HepG2 (cell line): ENCODE data around the gene PAK6. TPM values are rescaled to one million over a fixed set of nuclear protein-coding genes. Genes with fewer than 3 reads are reported as not detected.

ENCODE experiments used
- ATAC-seq: fragments of 200-7000 bp; cut with Tn5 transposase; 3 replicates; pipeline ENCODE4 v1.9.1; 2020; ENCODE audit warnings: mild to moderate bottlenecking, moderate library complexity
- BruUV-seq: library from RNA; stranded (reverse); fragments of 400-500 nt; replicated peaks from 2 replicates; lab custom pipeline; 2021; lab: Mats Ljungman, UMichigan
- CTCF ChIA-PET: fragments of 300-600 bp; formaldehyde crosslinking; extraction: SDS; loops from one replicate; lab custom pipeline; 2021; ENCODE audit warnings: low total read pairs, inconsistent platforms, low intra/inter-chr PET ratio; lab: Yijun Ruan, JAX
- POLR2A ChIA-PET: fragments of 350-600 bp; sonication (Branson Sonifier 250); formaldehyde crosslinking; loops from one replicate; lab custom pipeline; 2020; ENCODE audit warnings: antibody characterized with exemption, inconsistent platforms; lab: Yijun Ruan, JAX
- DNase-seq: peaks from one replicate; pipeline ENCODE4 v3.0.0-alpha.2; 2015; ENCODE audit warnings: low spot score
- FAIRE-seq: peaks from 3 replicates; lab custom pipeline; 2011; peaks lifted over from hg19 to GRCh38; lab: Jason Lieb, UNC
- H2AFZ ChIP-seq: one replicate; pipeline ENCODE4 v1.6.1; 2011; ENCODE audit warnings: low read length, inconsistent platforms
- H3K27ac ChIP-seq: fragments of 300-600 bp; 3 replicates; pipeline ENCODE4 v1.8.0; 2011; ENCODE audit warnings: mixed run types, mild to moderate bottlenecking, mixed read lengths, low read length, inconsistent platforms; ENCODE audit not compliant: insufficient read depth; ENCODE audit errors: extremely low read length
- H3K27me3 ChIP-seq, 2 experiments: fragments of 200-600 bp in 1 of 2; 2 replicates in 1 of 2; 3 replicates in 1 of 2; pipeline versions ENCODE4 v1.6.0 to v1.8.0; 2011; ENCODE audit warnings: low read length in 2 of 2, mild to moderate bottlenecking in 2 of 2, moderate library complexity in 2 of 2, inconsistent platforms in 1 of 2; ENCODE audit not compliant: insufficient read depth in 2 of 2, control insufficient read depth in 1 of 2
- H3K36me3 ChIP-seq, 2 experiments: fragments of 200-600 bp in 1 of 2; replicated peaks in 1 of 2; 2 replicates in 1 of 2; 3 replicates in 1 of 2; pipeline versions ENCODE4 v1.5.1 to v1.8.0; 2011; ENCODE audit warnings: low read length in 2 of 2, inconsistent platforms in 1 of 2; ENCODE audit not compliant: insufficient read depth in 2 of 2, control insufficient read depth in 1 of 2
- H3K4me1 ChIP-seq: 2 replicates; pipeline ENCODE4 v1.5.1; 2012; ENCODE audit warnings: low read length, inconsistent platforms; ENCODE audit not compliant: insufficient read depth
- H3K4me2 ChIP-seq: 2 replicates; pipeline ENCODE4 v1.6.0; 2011; ENCODE audit warnings: low read depth, low read length, inconsistent platforms
- H3K4me3 ChIP-seq, 3 experiments: fragments of 200-600 bp in 1 of 3; sonication (generic), shearing (Covaris generic) in 1 of 3; replicated peaks in 1 of 3; 2 replicates each; pipeline ENCODE4 v1.5.1; 2011 to 2016; ENCODE audit warnings: low read length in 3 of 3, inconsistent platforms in 2 of 3, low read depth in 2 of 3, mild to moderate bottlenecking in 2 of 3, control low read depth in 1 of 3, mixed read lengths in 1 of 3; ENCODE audit not compliant: insufficient read depth in 1 of 3
- H3K79me2 ChIP-seq: one replicate; pipeline ENCODE4 v1.6.1; 2011; ENCODE audit warnings: low read length, inconsistent platforms; ENCODE audit not compliant: insufficient read depth
- H3K9ac ChIP-seq: 2 replicates; pipeline ENCODE4 v1.6.0; 2011; ENCODE audit warnings: mild to moderate bottlenecking, low read depth, low read length, inconsistent platforms; ENCODE audit not compliant: insufficient read depth
- H3K9me3 ChIP-seq: 2 replicates; pipeline ENCODE4 v1.5.1; 2012; ENCODE audit warnings: mild to moderate bottlenecking, low read length
- H4K20me1 ChIP-seq: 2 replicates; pipeline ENCODE4 v1.6.0; 2011; ENCODE audit warnings: inconsistent platforms, mild to moderate bottlenecking, low read length, moderate library complexity; ENCODE audit not compliant: insufficient read depth
- DZIP1 ChIP-seq: sonication (generic); formaldehyde crosslinking; IDR thresholded peaks from 2 replicates; pipeline ENCODE4 v1.5.0; 2020; ENCODE audit warnings: mild to moderate bottlenecking, missing genetic modification reagents
- EED ChIP-seq: sonication (generic); formaldehyde crosslinking; IDR thresholded peaks from 2 replicates; pipeline ENCODE4 v1.5.0; 2020; ENCODE audit warnings: mild to moderate bottlenecking, missing genetic modification reagents
- FOSL2 ChIP-seq: sonication (generic); formaldehyde crosslinking; IDR thresholded peaks from 2 replicates; pipeline ENCODE4 v1.4.0; 2020; ENCODE audit warnings: missing genetic modification reagents
- HNRNPH1 ChIP-seq: fragments of 200-400 bp; formaldehyde crosslinking; optimal IDR thresholded peaks from 2 replicates; pipeline ENCODE3; 2017; ENCODE audit warnings: mild to moderate bottlenecking, low read depth, low read length
- NR2F6 ChIP-seq, 2 experiments: IDR thresholded peaks; 2 replicates each; pipeline ENCODE4 v1.6.1; 2016; ENCODE audit warnings: antibody characterized with exemption in 1 of 2, mild to moderate bottlenecking in 1 of 2
- PAX8 ChIP-seq: sonication (generic); formaldehyde crosslinking; IDR thresholded peaks from 2 replicates; pipeline ENCODE4 v1.8.0; 2022; ENCODE audit warnings: mild to moderate bottlenecking, missing genetic modification reagents, borderline replicate concordance
- SNAPC2 ChIP-seq: sonication (generic); formaldehyde crosslinking; IDR thresholded peaks from 2 replicates; pipeline ENCODE4 v1.8.1; 2022; ENCODE audit warnings: mild to moderate bottlenecking, missing genetic modification reagents
- ZBTB7A ChIP-seq: sonication (generic); formaldehyde crosslinking; IDR thresholded peaks from 2 replicates; pipeline ENCODE4 v1.8.0; 2022; ENCODE audit warnings: mild to moderate bottlenecking, missing genetic modification reagents
- ZNF10 ChIP-seq: sonication (generic); formaldehyde crosslinking; IDR thresholded peaks from 2 replicates; pipeline ENCODE4 v1.4.0; 2020; ENCODE audit warnings: mild to moderate bottlenecking, low read depth, missing genetic modification reagents, borderline replicate concordance
- ZNF512 ChIP-seq: sonication (generic); formaldehyde crosslinking; IDR thresholded peaks from 2 replicates; pipeline ENCODE4 v1.4.0; 2020; ENCODE audit warnings: mild to moderate bottlenecking, missing genetic modification reagents
- WGBS: methylation state at CpG from one replicate; pipeline ENCODE4 v1.1.6; 2017; ENCODE audit warnings: low lambda C conversion rate; 5-methylcytosine and 5-hydroxymethylcytosine counted together
- in situ Hi-C: cut with HindIII; loops from 2 replicates; pipeline ENCODE4 v1.10.0; 2017; ENCODE audit warnings: low pct_unique_long_range_greater_than_20kb; ENCODE audit not compliant: extremely low pct_ligation_motif_present
- intact Hi-C: fragments of 100-400 bp; cut with micrococcal nuclease; formaldehyde crosslinking; loops from one replicate; pipeline ENCODE4 v1.10.0; 2022; ENCODE audit not compliant: unreplicated experiment
- polyA plus RNA-seq, 8 experiments: library from polyadenylated mRNA; depleted of rRNA in 3 of 8; stranded (reverse) in 7 of 8; unstranded in 1 of 8; fragments of >200 nt; fragmentation: Illumina TruSeq in 4 of 8; extraction: Trizol in 4 of 8; gene quantifications; 2 replicates each; pipeline versions ENCODE4 v1.2.1 to v1.2.3, GENCODE V29; 2011 to 2016; ENCODE audit warnings: low read depth in 4 of 8, missing spikeins in 1 of 8, mixed read lengths in 1 of 8; ENCODE audit not compliant: insufficient read depth in 1 of 8
- total RNA-seq, 5 experiments: library from RNA; depleted of rRNA; stranded (reverse); fragments of >200 nt; fragmentation: Illumina TruSeq; extraction: Trizol; gene quantifications; 2 replicates each; pipeline ENCODE4 v1.2.3, GENCODE V29; 2016; ENCODE audit warnings: low read depth in 1 of 5
- TF ChIP-seq, protein P1 (sequence below): sonication (generic); formaldehyde crosslinking; IDR thresholded peaks from 2 replicates; pipeline ENCODE4 v1.5.1; 2020; ENCODE audit warnings: mild to moderate bottlenecking, missing genetic modification reagents

Gene PAK6
- total and polyA plus RNA-seq, 2 of the 13 experiments (the other 11 are each of a cell fraction or from before 2014, with no cell fraction given) = 0.07 TPM; not detected in 1

DNA sequence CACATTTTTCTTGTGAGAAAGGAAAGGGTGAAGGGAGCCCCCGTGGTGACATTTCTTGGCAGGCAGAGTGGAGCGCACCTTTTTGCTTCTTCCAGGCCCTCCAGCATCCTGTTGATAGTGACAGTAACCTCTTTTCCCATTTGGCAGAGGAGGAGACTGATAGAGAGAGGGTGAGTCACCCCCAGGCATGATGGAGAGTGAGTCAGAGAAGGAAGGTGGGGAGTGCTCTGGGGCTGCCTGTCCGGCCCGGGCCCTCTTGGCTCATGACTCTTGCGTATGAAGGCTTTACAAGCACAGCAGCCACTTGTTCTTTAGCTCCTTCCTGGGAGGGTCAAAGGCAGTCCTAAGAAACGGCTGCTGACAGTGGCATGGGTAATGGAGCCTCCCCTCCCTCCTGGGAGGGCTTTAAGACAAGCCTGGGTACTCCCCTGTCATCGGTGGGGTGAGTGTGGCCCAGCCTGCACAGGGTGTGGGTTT lies 28.0 kb downstream of the PAK6 start:
- H3K4me1 ChIP-seq = peaks cover 8% of the 10 kb centered on the region
- no peak overlapping the region for H3K27ac ChIP-seq
- no TSS peak for BruUV-seq
- H3K4me3 ChIP-seq = no peak overlapping the region
- no peaks in the 10 kb centered on the region for H4K20me1 ChIP-seq
- no peaks in the 10 kb centered on the region for H3K36me3 ChIP-seq
- ATAC-seq (peak; percentile 44), FAIRE-seq (no peak), DNase-seq (peak; percentile 21)
- no peak overlapping the region for H2AFZ ChIP-seq
- 20% methylated on average over 3 of the region's 7 CpGs for WGBS
- H3K9ac ChIP-seq = no peak overlapping the region
- H3K9me3 ChIP-seq = no peaks in the 10 kb centered on the region
- POLR2A ChIA-PET = no interaction called here
- peaks cover 6 to 53% of the 10 kb centered on the region in 2 experiments; a peak in 4 of 5 replicates for H3K27me3 ChIP-seq
- H3K4me2 ChIP-seq = no peak overlapping the region
- TF ChIP-seq HNRNPH1 (no peak), FOSL2 (CRISPR knock-in tag) (peak; percentile 81)
- TF ChIP-seq, all 625 proteins: peak for 1
- no peaks in the 10 kb centered on the region for H3K79me2 ChIP-seq
- CTCF ChIA-PET = no interaction called here
- in situ Hi-C loops (no loop called here), intact Hi-C loops (no loop called here)

GRCh38 chr15:40267670-40268069 lies 28.8 kb downstream of the PAK6 start:
- Histone ChIP-seq H3K27ac (no peak overlapping the region), H2AFZ (no peak overlapping the region), H3K9me3 (no peaks in the 10 kb centered on the region), H3K27me3 (peaks cover 6 to 49% of the 10 kb centered on the region in 2 experiments; a peak in 4 of 5 replicates), H3K4me1 (peaks cover 16% of the 10 kb centered on the region), H3K79me2 (no peaks in the 10 kb centered on the region), H3K9ac (no peak overlapping the region), H3K4me2 (no peak overlapping the region), H4K20me1 (no peaks in the 10 kb centered on the region), H3K4me3 (no peak overlapping the region), H3K36me3 (no peaks in the 10 kb centered on the region)
- FAIRE-seq (no peak), DNase-seq (no peak), ATAC-seq (no peak)
- intact Hi-C loops = no loop called here
- WGBS = 0% methylated on average over 1 of the region's 4 CpGs
- BruUV-seq = no TSS peak
- CTCF ChIA-PET = no interaction called here
- POLR2A ChIA-PET = no interaction called here
- in situ Hi-C loops = no loop called here
- TF ChIP-seq NR2F6 (IDR thresholded peaks at IDR 0.05) (no peak), NR2F6 (CRISPR knock-in tag; IDR thresholded peaks at IDR 0.05) (no peak), DZIP1 (CRISPR knock-in tag) (no peak), EED (CRISPR knock-in tag) (no peak), PAX8 (CRISPR knock-in tag) (no peak), ZNF512 (no peak), ZBTB7A (CRISPR knock-in tag) (no peak), ZNF10 (CRISPR knock-in tag) (no peak), SNAPC2 (CRISPR knock-in tag) (no peak)
- TF ChIP-seq, protein P1, sequence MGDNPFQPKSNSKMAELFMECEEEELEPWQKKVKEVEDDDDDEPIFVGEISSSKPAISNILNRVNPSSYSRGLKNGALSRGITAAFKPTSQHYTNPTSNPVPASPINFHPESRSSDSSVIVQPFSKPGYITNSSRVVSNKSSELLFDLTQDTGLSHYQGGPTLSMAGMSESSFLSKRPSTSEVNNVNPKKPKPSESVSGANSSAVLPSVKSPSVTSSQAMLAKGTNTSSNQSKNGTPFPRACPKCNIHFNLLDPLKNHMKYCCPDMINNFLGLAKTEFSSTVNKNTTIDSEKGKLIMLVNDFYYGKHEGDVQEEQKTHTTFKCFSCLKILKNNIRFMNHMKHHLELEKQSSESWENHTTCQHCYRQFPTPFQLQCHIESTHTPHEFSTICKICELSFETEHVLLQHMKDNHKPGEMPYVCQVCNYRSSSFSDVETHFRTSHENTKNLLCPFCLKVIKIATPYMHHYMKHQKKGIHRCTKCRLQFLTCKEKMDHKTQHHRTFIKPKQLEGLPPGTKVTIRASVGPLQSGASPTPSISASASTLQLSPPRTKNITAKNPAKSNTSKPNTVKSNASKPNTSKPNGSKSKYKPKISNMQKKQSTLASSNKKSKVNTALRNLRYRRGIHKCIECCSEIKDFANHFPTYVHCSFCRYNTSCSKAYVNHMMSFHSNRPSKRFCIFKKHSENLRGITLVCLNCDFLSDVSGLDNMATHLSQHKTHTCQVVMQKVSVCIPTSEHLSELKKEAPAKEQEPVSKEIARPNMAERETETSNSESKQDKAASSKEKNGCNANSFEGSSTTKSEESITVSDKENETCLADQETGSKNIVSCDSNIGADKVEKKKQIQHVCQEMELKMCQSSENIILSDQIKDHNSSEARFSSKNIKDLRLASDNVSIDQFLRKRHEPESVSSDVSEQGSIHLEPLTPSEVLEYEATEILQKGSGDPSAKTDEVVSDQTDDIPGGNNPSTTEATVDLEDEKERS (CRISPR knock-in tag) = no peak
